OCI-LY3 (cell line): ENCODE data around the gene HNRNPH3.
"Not testable (repeated sequence)": the region's sequence is repeated elsewhere in the genome, so short reads cannot be mapped to it uniquely, and the experiment has no call there.

Source experiments
- H2AFZ ChIP-seq: fragments of 200-600, 300-600 bp; shearing (Covaris generic); 2 replicates; pipeline ENCODE4 v1.6.0; 2014; ENCODE audit warnings: antibody characterized with exemption, low read depth, low read length
- H3K27ac ChIP-seq: fragments of 200-600, 300-600 bp; sonication (generic); 2 replicates; pipeline ENCODE4 v1.5.1; 2014; ENCODE audit warnings: mild to moderate bottlenecking, low read length, moderate library complexity, mixed read lengths
- H3K27me3 ChIP-seq: fragments of 200-600, 300-600 bp; sonication (generic); 2 replicates; pipeline ENCODE4 v1.6.1; 2014; ENCODE audit warnings: low read depth, low read length, mixed read lengths
- H3K36me3 ChIP-seq: fragments of 200-600, 300-600 bp; sonication (generic); replicated peaks from 2 replicates; pipeline ENCODE3; 2014; ENCODE audit warnings: low read depth, low read length, mixed read lengths
- H3K4me1 ChIP-seq: fragments of 300-600, 200-600 bp; sonication (generic); 2 replicates; pipeline ENCODE4 v1.6.1; 2014; ENCODE audit warnings: low read length, mixed read lengths
- H3K4me2 ChIP-seq: fragments of 200-600, 300-600 bp; sonication (generic); 2 replicates; pipeline ENCODE4 v1.6.1; 2014; ENCODE audit warnings: low read length, mixed read lengths
- H3K4me3 ChIP-seq: fragments of 300-600, 200-600 bp; sonication (generic); 2 replicates; pipeline ENCODE4 v1.5.1; 2014; ENCODE audit warnings: antibody characterized with exemption, mild to moderate bottlenecking, low read length, moderate library complexity
- H3K79me2 ChIP-seq: fragments of 300-600, 200-600 bp; shearing (Covaris generic); 2 replicates; pipeline ENCODE4 v1.6.1; 2014; ENCODE audit warnings: mild to moderate bottlenecking, low read length, mixed read lengths
- H3K9ac ChIP-seq: fragments of 300-600, 200-600 bp; shearing (Covaris generic); 2 replicates; pipeline ENCODE4 v1.6.0; 2014; ENCODE audit warnings: mild to moderate bottlenecking, low read length, moderate library complexity
- H3K9me3 ChIP-seq: fragments of 200-600, 300-600 bp; shearing (Covaris generic); 2 replicates; pipeline ENCODE4 v1.6.1; 2014; ENCODE audit warnings: low read length, mixed read lengths; ENCODE audit not compliant: insufficient read depth
- H4K20me1 ChIP-seq: fragments of 200-600, 300-600 bp; sonication (generic); 2 replicates; pipeline ENCODE4 v1.6.1; 2016; ENCODE audit warnings: low read length, mixed read lengths; ENCODE audit not compliant: insufficient read depth
- CTCF ChIP-seq: fragments of 200-600, 300-600 bp; sonication (generic); IDR thresholded peaks from 2 replicates; pipeline ENCODE4 v1.5.1; 2014; ENCODE audit warnings: antibody characterized with exemption, low read length, low read depth
- EZH2phosphoT487 ChIP-seq: fragments of 200-600 bp; shearing (Covaris generic); IDR thresholded peaks from 2 replicates; pipeline ENCODE4 v1.6.1; 2018; ENCODE audit warnings: antibody characterized with exemption, mixed run types, low read depth

The HNRNPH3 gene

GRCh38 chr10:68315582-68315981, 16.3 kb upstream of the HNRNPH3 start:
- H3K79me2 ChIP-seq = no peaks in the 10 kb centered on the region
- H3K9me3 ChIP-seq = no peaks in the 10 kb centered on the region
- no peak overlapping the region for H3K9ac ChIP-seq
- no peak overlapping the region for H3K4me3 ChIP-seq
- peaks cover 3% of the 10 kb centered on the region for H3K36me3 ChIP-seq
- no peak for TF ChIP-seq EZH2phosphoT487
- no peak for TF ChIP-seq CTCF
- no peak overlapping the region for H2AFZ ChIP-seq
- no peaks in the 10 kb centered on the region for H4K20me1 ChIP-seq
- no peaks in the 10 kb centered on the region for H3K27me3 ChIP-seq
- H3K27ac ChIP-seq = no peak overlapping the region
- peaks cover 9% of the 10 kb centered on the region for H3K4me1 ChIP-seq
- no peak overlapping the region for H3K4me2 ChIP-seq

- Histone ChIP-seq H3K9ac (no peak overlapping the region), H3K4me2 (no peak overlapping the region), H3K9me3 (no peaks in the 10 kb centered on the region), H2AFZ (no peak overlapping the region), H3K4me1 (peaks cover 9% of the 10 kb centered on the region), H3K4me3 (no peak overlapping the region), H3K27ac (no peak overlapping the region), H3K36me3 (peaks cover 3% of the 10 kb centered on the region), H3K27me3 (no peaks in the 10 kb centered on the region), H3K79me2 (no peaks in the 10 kb centered on the region), H4K20me1 (no peaks in the 10 kb centered on the region)
- TF ChIP-seq CTCF = no peak
- no peak for TF ChIP-seq EZH2phosphoT487
These were observed 13.4 kb upstream of the HNRNPH3 start for GRCh38 chr10:68318331-68319059.

- H3K4me3 ChIP-seq, H3K27me3 ChIP-seq, H3K36me3 ChIP-seq, H3K9ac ChIP-seq, H3K27ac ChIP-seq, H2AFZ ChIP-seq, H3K9me3 ChIP-seq, H3K79me2 ChIP-seq, H3K4me1 ChIP-seq, H4K20me1 ChIP-seq, H3K4me2 ChIP-seq: not testable (repeated sequence)
These were observed 7.5 kb upstream of the HNRNPH3 start for GRCh38 chr10:68324396-68324795.

- Histone ChIP-seq H3K36me3 (peaks cover 3% of the 10 kb centered on the region), H3K27me3 (no peaks in the 10 kb centered on the region), H3K4me2 (peak overlapping the region; percentile 3; the same call in 1 of the 2 replicates), H4K20me1 (peaks cover 3% of the 10 kb centered on the region), H3K9me3 (no peaks in the 10 kb centered on the region), H3K9ac (no peak overlapping the region), H2AFZ (peak overlapping the region; percentile 46; the same call in 1 of the 2 replicates), H3K27ac (no peak overlapping the region), H3K4me1 (peaks cover 6% of the 10 kb centered on the region), H3K79me2 (peaks cover 19% of the 10 kb centered on the region), H3K4me3 (no peak overlapping the region)
- no peak for TF ChIP-seq CTCF
- no peak for TF ChIP-seq EZH2phosphoT487
These were observed 3.7 kb upstream of the HNRNPH3 start for GRCh38 chr10:68327889-68328786.
